AG04449 (cell line): ENCODE data around the gene CORO1C.

ENCODE experiments used
- CTCF ChIA-PET: fragments of 350-600 bp; formaldehyde crosslinking; extraction: SDS; loops from one replicate; lab custom pipeline; 2021; ENCODE audit warnings: antibody characterized with exemption; lab: Yijun Ruan, JAX
- POLR2A ChIA-PET: fragments of 400-600, 350-600 bp; formaldehyde crosslinking; extraction: SDS; loops from one replicate; lab custom pipeline; 2020; ENCODE audit warnings: antibody characterized with exemption, inconsistent platforms; lab: Yijun Ruan, JAX
- DNase-seq: peaks from one replicate; pipeline ENCODE4 v3.0.0-alpha.2; 2010; ENCODE audit warnings: low read depth, low spot score
- H3K4me3 ChIP-seq: 2 replicates; pipeline ENCODE4 v1.5.1; 2011; ENCODE audit warnings: low read depth, mild to moderate bottlenecking, control low read depth, low read length
- TF ChIP-seq, protein P1 (sequence below): IDR thresholded peaks from one replicate; pipeline ENCODE4 v1.5.1; 2011; ENCODE audit warnings: mild to moderate bottlenecking, moderate library complexity, low read length, control low read depth, inconsistent platforms; ENCODE audit not compliant: insufficient read depth; ENCODE audit errors: missing control alignments

The CORO1C gene

DNA sequence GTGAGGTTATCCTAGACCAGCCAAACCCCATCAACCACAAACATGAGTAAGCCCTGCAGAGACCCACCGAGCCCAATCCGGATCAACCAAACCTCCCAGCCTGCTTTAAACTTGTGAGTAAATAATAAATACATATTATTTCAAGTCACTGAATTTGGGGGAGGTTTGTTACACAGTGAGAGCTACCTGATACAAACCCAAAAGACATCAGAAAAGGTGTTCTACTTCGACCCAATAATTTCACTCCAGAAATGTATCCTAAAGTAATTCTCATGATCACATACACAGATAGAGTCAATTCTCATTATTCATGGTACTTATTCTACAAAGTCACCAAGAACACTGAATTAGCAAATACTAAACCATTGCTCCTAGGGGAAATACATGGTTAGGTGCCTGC is 16.2 kb upstream of the CORO1C start:
- no peak overlapping the region for H3K4me3 ChIP-seq
- ChIA-PET POLR2A (no interaction called here), CTCF (interaction anchor here (1.4 kb wide), 2 partner anchors 16 to 83 kb away, joined by 3 to 5 read pairs; partner anchors contain the start of gene CORO1C)
- TF ChIP-seq, protein P1, sequence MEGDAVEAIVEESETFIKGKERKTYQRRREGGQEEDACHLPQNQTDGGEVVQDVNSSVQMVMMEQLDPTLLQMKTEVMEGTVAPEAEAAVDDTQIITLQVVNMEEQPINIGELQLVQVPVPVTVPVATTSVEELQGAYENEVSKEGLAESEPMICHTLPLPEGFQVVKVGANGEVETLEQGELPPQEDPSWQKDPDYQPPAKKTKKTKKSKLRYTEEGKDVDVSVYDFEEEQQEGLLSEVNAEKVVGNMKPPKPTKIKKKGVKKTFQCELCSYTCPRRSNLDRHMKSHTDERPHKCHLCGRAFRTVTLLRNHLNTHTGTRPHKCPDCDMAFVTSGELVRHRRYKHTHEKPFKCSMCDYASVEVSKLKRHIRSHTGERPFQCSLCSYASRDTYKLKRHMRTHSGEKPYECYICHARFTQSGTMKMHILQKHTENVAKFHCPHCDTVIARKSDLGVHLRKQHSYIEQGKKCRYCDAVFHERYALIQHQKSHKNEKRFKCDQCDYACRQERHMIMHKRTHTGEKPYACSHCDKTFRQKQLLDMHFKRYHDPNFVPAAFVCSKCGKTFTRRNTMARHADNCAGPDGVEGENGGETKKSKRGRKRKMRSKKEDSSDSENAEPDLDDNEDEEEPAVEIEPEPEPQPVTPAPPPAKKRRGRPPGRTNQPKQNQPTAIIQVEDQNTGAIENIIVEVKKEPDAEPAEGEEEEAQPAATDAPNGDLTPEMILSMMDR, result no peak
- DNase-seq, result no peak

DNA sequence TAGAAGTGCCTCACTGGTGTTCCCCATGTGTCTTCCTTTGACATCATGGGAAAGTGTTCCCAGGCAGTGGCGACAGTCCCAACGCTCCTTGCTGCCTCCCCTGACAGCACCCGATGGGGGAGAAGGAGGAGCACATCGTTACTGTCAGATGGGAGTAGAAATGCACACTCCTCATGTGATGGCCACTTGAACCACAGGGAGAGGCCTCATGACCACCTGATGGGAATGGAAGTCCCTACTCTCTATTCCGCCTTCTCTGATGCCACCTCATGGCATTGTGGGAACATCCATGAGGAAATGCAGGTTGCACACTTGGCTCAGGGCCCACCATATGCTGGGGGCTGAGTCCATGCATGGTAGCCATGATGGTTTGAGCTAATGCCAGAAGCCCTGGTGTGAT is 14.3 kb upstream of the CORO1C start:
- no peak overlapping the region for H3K4me3 ChIP-seq
- no peak for DNase-seq
- CTCF ChIA-PET, result interaction anchor here (1.2 kb wide), 1 partner anchor 59 kb away, joined by 3 read pairs; no protein-coding TSS in a partner anchor
- POLR2A ChIA-PET, result no interaction called here
- TF ChIP-seq, protein P1, result no peak

DNA sequence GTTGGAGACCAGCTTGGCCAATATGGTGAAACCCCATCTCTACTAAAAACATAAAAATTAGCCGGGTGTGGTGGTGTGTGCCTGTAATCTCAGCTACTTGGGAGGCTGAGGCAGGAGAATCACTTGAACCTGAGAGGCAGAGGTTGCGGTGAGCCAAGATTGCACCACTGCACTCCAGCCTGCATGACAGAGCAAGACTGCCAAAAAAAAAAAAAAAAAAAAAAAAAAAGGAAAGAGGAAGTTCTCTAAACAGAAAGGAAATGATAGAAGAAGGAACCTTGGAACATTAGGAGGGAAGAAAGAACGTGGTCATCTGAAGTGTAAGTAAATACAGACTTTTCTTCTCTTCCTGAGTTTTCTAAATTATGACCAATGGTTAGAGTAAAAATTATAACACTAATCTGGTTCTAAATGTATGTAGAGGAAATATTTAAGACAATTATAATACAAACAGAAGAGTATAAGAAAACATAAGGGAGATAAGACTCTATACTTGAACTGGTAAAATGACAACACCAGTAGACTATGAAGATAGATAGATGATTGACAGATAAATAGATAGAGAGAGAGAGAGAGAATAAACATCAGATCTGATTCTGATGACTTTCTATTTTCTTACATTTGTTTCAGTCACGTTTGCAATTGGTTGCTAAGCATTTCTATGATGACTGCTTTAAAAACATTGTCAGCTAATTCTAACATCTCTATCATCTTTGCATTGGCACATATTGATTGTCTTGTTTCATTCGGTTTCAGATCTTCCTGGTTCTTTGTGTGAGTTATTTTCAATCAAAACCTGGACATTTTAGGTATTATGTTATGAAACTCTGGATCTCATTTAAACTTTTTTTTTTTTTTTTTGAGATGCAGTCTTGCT is 12.9 kb upstream of the CORO1C start:
- POLR2A ChIA-PET, result no interaction called here
- CTCF ChIA-PET, result interaction anchor here (0.7 to 1.0 kb wide), 2 partner anchors 11 to 12 kb away, joined by 3 to 4 read pairs; partner anchors contain the start of gene CORO1C
- no peak for DNase-seq
- TF ChIP-seq, protein P1, result no peak
- H3K4me3 ChIP-seq, result no peak overlapping the region

DNA sequence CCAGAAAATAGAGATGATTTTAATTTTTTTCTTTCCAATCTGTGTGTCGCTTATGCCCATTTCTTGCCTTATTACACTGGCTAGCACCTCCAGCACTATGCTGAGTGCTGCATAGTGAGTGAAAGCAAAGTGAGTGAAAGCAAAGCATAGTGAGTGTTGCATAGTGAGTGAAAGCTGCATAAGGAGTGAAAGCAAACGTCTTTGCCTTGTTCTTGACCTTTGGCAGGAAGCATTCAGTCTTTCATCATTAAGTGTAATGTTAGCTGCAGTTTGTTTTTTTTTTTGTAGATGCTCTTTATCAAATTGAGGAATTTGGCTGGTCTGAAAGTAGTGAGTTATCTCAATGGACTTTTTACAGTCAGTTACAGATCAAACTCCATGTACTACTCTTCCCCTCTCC is 6.9 kb upstream of the CORO1C start:
- H3K4me3 ChIP-seq, result no peak overlapping the region
- no peak for DNase-seq
- ChIA-PET CTCF (interaction anchor here (1.3 kb wide), 1 partner anchor 60 kb away, joined by 3 read pairs; no protein-coding TSS in a partner anchor), POLR2A (no interaction called here)
- TF ChIP-seq, protein P1, result no peak

DNA sequence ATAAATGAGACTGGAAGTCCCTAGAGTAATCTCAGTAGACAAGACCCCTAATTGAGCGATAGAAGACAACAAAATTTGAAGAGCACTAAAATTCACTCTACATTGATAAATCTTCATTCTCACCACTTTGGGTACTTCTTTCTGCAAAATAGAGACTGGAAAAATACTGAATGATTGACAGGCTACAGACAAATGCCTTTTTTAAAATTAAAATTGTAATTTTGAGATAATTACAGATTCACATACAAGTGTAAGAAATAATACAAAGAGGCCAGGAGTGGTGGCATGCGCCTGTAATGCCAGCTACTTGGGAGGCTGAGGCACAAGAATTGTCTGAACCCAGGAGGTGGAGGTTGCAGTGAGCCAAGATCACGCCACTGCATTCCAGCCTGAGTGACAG is 4.5 kb upstream of the CORO1C start:
- POLR2A ChIA-PET, result no interaction called here
- DNase-seq, result no peak
- no peak overlapping the region for H3K4me3 ChIP-seq
- TF ChIP-seq, protein P1, result no peak
- CTCF ChIA-PET, result interaction anchor here (0.7 to 1.2 kb wide), 2 partner anchors 15 to 35 kb away, joined by 3 read pairs; no protein-coding TSS in a partner anchor
